ENCODE results near the gene MARCO. TPM values are rescaled to one million over a fixed set of nuclear protein-coding genes. Genes with fewer than 3 reads are reported as not detected.

Gene MARCO, protein sequence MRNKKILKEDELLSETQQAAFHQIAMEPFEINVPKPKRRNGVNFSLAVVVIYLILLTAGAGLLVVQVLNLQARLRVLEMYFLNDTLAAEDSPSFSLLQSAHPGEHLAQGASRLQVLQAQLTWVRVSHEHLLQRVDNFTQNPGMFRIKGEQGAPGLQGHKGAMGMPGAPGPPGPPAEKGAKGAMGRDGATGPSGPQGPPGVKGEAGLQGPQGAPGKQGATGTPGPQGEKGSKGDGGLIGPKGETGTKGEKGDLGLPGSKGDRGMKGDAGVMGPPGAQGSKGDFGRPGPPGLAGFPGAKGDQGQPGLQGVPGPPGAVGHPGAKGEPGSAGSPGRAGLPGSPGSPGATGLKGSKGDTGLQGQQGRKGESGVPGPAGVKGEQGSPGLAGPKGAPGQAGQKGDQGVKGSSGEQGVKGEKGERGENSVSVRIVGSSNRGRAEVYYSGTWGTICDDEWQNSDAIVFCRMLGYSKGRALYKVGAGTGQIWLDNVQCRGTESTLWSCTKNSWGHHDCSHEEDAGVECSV
- total RNA-seq: not detected in 2 replicates

DNA sequence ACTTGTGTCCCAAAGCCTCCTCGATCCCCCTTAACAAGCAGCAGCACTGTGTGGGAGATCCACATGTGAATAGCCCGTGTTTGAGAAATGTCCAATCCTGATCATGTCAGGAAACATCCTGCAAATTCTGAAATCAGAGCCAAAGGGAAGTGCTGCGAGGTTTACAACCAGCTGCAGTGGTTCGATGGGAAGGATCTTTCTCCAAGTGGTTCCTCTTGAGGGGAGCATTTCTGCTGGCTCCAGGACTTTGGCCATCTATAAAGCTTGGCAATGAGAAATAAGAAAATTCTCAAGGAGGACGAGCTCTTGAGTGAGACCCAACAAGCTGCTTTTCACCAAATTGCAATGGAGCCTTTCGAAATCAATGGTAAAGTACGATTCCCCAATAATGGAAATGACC, at the start of gene MARCO:
Gene MARCO (plus strand): TSS at position 164 of the 400 bp plus-strand sequence. CDS start 107 bp downstream, at position 271.

Other genes starting within 250 kb of the MARCO start
- not detected in 2 replicates for gene EN1, start 94.5 kb upstream of the MARCO start, total RNA-seq
- not detected in 2 replicates for gene C1QL2, start 216.6 kb downstream of the MARCO start, total RNA-seq

All from vein endothelial cell (primary cell).